ENCODE data around the gene AGAP3. TPM values are rescaled to one million over a fixed set of nuclear protein-coding genes. Genes with fewer than 3 reads are reported as not detected.
A peak's percentile ranks its signal among the peaks of the same experiment; 100 is the strongest.

AGAP3 gene
- polyA plus RNA-seq, 1 donor (not counting 4 experiments of a cell fraction or from before 2014, with no cell fraction given), result 64.3 TPM

DNA sequence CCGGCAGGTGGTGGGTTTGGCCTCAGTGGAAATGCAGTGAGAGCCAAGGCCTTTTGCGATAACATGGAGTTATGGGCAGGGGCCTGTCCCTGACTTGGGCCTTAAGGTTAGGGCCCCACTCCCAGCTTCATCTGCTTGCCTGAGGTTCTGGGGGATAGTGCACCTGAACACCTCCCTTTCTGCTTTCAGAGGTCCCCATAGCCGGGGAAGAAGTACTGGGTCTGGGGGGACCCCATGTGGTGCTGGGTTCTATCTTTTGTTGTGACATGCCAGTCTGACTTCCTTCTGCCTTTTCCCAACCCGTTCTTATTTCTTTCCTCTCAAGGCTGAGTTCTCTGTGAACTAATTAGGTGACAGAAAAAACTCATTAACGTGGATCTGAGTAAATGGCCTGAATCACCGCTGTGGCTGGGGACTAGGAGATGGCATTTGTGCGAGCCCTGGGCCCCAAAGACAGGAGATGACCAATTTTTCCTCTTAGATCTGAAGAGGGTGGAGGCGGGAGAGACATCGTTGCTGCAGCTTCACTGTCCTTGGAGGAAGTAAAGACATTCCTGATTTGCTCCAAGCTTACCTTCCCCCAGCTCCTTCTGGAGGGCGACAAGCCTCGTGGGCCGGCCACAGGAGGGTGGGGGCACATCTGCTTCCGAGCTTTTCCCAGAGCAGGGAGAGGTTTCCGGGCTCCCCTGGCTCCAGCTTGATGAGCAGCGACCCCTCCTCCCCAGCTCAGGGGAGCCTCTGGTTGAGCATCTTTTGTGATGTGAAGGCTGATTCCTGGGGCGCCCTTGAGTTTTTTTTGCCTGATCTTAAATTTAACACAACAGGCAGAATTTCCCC is 2.0 kb downstream of the AGAP3 start:
- dilution Hi-C loops (cut with MboI; ENCODE audit: extremely low pct_ligation_motif_present, low sequenced_read_pairs), result no loop called here
- H3K4me3 ChIP-seq (ENCODE audit: control insufficient read depth in 2 of 3, extremely low read depth in 1 of 3, insufficient read depth in 2 of 3, low read depth in 1 of 3, low read length in 3 of 3), result peak overlapping the region; percentile 80 to 90 (median 83)
- peaks cover 64% of the 10 kb centered on the region for H3K79me2 ChIP-seq (ENCODE audit: control insufficient read depth, insufficient read depth, low read length)
- peak overlapping the region; percentile 99 for H3K4me2 ChIP-seq (ENCODE audit: control insufficient read depth, extremely low read depth, insufficient read depth, low read depth, low read length)
- no peak for TF ChIP-seq EZH2 (IDR thresholded peaks at IDR 0.05; ENCODE audit: low read length)
- TF ChIP-seq CTCF (optimal IDR thresholded peaks at IDR 0.05 in 1 of 3, IDR thresholded peaks at IDR 0.05 in 1 of 3, conservative IDR thresholded peaks at IDR 0.05 in 1 of 3; ENCODE audit: extremely low read depth in 1 of 3, insufficient read depth in 2 of 3, low read length in 3 of 3), result no peak
- peaks cover 25% of the 10 kb centered on the region for H3K4me1 ChIP-seq (ENCODE audit: control insufficient read depth, extremely low read depth, insufficient read depth, low read length)
- peaks cover 5% of the 10 kb centered on the region for H4K20me1 ChIP-seq (ENCODE audit: control insufficient read depth, extremely low read depth, insufficient read depth, low read length)
- FAIRE-seq, result no peak
- H3K9me3 ChIP-seq (ENCODE audit: control insufficient read depth, low read depth, low read length), result no peaks in the 10 kb centered on the region
- H3K27ac ChIP-seq (ENCODE audit: control insufficient read depth, insufficient read depth, low read length), result peak overlapping the region; percentile 92
- H3K27me3 ChIP-seq (ENCODE audit: control insufficient read depth, extremely low read depth, insufficient read depth, low read length), result no peaks in the 10 kb centered on the region
- DNase-seq (ENCODE audit: low read depth, low spot score), result no peak
- H3K9me1 ChIP-seq (ENCODE audit: control insufficient read depth, extremely low read depth, insufficient read depth, low read length), result no peaks in the 10 kb centered on the region
- no peak overlapping the region for H2AFZ ChIP-seq (ENCODE audit: control insufficient read depth, low read length)
- H3K9ac ChIP-seq (ENCODE audit: control insufficient read depth, extremely low read depth, insufficient read depth, low read length), result peak overlapping the region; percentile 93
- peaks cover under 1 to 6% of the 10 kb centered on the region in 2 experiments for H3K36me3 ChIP-seq (ENCODE audit: control insufficient read depth in 2 of 2, extremely low read depth in 1 of 2, insufficient read depth in 2 of 2, low read length in 2 of 2)

DNA sequence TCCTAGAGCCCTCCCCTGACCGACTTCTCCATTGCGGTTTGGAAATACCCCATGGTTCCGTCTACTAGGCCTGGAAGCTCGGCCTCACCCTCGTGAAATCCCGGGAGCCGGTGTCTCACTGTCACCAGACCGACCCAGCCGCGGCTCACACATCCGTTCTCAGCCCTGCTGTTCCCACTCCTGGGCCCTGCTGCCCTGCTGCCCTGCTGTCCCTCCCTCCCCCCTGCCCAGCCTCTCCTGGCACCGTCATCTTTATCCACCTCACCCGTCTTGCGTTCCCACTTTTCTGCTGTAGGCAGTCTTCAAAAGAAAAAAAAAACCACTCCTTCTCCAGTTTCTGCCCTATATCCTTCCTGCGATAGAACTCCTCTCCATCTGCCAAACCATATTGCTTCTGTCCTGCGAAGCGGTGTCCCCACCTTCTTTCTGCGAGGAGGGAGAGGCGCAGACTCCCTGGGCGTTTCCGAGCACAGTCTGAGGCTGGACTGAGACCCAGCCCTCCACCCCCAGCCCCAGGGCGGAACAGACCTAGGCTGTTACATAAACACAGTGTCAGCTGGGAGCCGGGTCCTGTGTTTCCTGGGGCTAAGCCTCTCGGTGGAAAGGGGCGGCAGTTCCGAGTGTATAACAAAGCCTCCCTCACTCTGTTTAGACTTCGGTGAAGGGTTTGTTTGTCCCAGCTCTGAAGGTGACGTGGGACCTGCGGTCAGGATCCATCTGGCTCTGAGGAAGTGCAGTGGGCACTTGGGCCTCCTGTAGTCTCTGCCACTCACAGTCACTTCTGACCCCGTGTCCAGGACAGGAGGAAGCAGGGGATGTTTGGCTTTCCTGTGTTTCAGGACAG is 2.8 kb downstream of the AGAP3 start:
- FAIRE-seq, result no peak
- H3K4me1 ChIP-seq (ENCODE audit: control insufficient read depth, extremely low read depth, insufficient read depth, low read length), result peaks cover 21% of the 10 kb centered on the region
- peak overlapping the region; percentile 62 for H2AFZ ChIP-seq (ENCODE audit: control insufficient read depth, low read length)

More for the DNA sequence above, 2.8 kb downstream of the AGAP3 start:
- Histone ChIP-seq H3K27ac (ENCODE audit: control insufficient read depth, insufficient read depth, low read length) (peak overlapping the region; percentile 92), H3K36me3 (ENCODE audit: control insufficient read depth in 2 of 2, extremely low read depth in 1 of 2, insufficient read depth in 2 of 2, low read length in 2 of 2) (peaks cover 5 to 6% of the 10 kb centered on the region in 2 experiments), H3K4me3 (ENCODE audit: control insufficient read depth in 2 of 3, extremely low read depth in 1 of 3, insufficient read depth in 2 of 3, low read depth in 1 of 3, low read length in 3 of 3) (peak overlapping the region; percentile 80 to 90 (median 83)), H3K79me2 (ENCODE audit: control insufficient read depth, insufficient read depth, low read length) (peaks cover 72% of the 10 kb centered on the region), H3K9me3 (ENCODE audit: control insufficient read depth, low read depth, low read length) (no peaks in the 10 kb centered on the region), H4K20me1 (ENCODE audit: control insufficient read depth, extremely low read depth, insufficient read depth, low read length) (peaks cover 5% of the 10 kb centered on the region), H3K9ac (ENCODE audit: control insufficient read depth, extremely low read depth, insufficient read depth, low read length) (peak overlapping the region; percentile 93), H3K4me2 (ENCODE audit: control insufficient read depth, extremely low read depth, insufficient read depth, low read depth, low read length) (peak overlapping the region; percentile 99), H3K27me3 (ENCODE audit: control insufficient read depth, extremely low read depth, insufficient read depth, low read length) (no peaks in the 10 kb centered on the region), H3K9me1 (ENCODE audit: control insufficient read depth, extremely low read depth, insufficient read depth, low read length) (no peaks in the 10 kb centered on the region)
- TF ChIP-seq EZH2 (IDR thresholded peaks at IDR 0.05; ENCODE audit: low read length), result no peak
- no peak for TF ChIP-seq CTCF (optimal IDR thresholded peaks at IDR 0.05 in 1 of 3, IDR thresholded peaks at IDR 0.05 in 1 of 3, conservative IDR thresholded peaks at IDR 0.05 in 1 of 3; ENCODE audit: extremely low read depth in 1 of 3, insufficient read depth in 2 of 3, low read length in 3 of 3)
- dilution Hi-C loops (cut with MboI; ENCODE audit: extremely low pct_ligation_motif_present, low sequenced_read_pairs), result no loop called here
- no peak for DNase-seq (ENCODE audit: low read depth, low spot score)
